ENCODE results near the gene SPG11. TPM values are rescaled to one million over a fixed set of nuclear protein-coding genes. Genes with fewer than 3 reads are reported as not detected.
A peak's percentile ranks its signal among the peaks of the same experiment; 100 is the strongest.
"Not testable (repeated sequence)": the region's sequence is repeated elsewhere in the genome, so short reads cannot be mapped to it uniquely, and the experiment has no call there.

SPG11 gene
- polyA plus RNA-seq, 12 donors, result 32.7 to 87.2 (median 38.9) TPM; not detected in 1

GRCh38 chr15:44568338-44568737 lies 95.1 kb downstream of the SPG11 start:
- no peak for DNase-seq

GRCh38 chr15:44566155-44566540 lies 97.3 kb downstream of the SPG11 start:
- no peak for DNase-seq

DNA sequence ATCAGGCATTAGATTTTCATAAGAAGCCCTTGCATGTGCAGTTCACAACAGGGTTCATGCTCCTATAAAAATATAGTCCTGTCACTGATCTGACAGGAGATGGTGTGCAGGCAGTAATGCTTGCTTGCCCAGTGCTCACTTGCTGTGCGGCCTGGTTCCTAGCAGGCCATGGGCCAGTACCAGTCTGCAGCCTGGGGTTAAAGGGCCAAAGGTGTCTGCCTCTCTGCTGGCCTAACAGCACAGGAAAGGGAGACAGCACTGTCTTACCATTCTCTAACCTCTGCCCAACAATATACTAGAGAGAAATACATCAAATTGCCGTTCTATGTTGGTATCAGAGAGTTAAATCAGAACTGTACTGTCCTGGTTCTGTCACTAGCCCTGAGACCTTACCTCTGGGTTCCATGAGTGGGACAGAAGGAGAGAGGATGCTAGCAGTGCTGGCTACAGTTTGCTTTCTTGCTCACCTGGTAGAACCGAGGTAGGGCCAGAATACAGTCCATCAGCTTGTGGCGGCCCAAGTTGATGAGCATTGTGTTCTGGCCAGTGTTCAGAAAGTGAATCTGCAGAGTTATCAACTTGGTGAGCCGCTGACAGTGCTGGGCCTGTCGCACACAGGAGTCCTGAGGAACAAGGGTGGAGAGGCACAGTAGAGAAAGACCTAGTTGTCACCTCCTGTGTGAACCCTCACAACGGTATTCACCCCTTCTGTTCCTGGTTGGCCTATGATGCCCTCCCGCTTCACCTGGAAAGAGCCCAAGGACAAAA lies 97.9 kb downstream of the SPG11 start:
- no peak for DNase-seq

DNA sequence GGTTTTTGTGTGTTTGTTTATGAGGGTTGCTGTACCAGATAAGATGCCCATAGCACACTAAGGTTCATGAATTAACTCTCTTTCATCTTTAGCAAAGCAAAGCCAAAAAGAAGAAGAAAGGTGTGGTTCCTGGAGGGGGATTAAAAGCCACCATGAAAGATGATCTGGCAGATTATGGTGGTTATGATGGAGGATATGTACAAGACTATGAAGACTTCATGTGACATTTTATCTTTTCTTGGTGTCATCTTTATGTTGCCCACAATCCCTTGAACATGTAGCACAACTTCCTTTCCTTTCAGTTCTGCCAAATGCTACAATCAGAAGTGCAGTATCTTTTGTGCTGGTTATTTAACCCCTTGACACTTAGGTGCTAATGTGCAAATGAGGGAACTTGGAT lies 102.5 kb downstream of the SPG11 start:
- not testable (repeated sequence) for DNase-seq

GRCh38 chr15:44554934-44555723 lies 108.3 kb downstream of the SPG11 start:
- DNase-seq, result no peak

GRCh38 chr15:44550734-44551133 lies 112.7 kb downstream of the SPG11 start:
- no peak for DNase-seq

DNA sequence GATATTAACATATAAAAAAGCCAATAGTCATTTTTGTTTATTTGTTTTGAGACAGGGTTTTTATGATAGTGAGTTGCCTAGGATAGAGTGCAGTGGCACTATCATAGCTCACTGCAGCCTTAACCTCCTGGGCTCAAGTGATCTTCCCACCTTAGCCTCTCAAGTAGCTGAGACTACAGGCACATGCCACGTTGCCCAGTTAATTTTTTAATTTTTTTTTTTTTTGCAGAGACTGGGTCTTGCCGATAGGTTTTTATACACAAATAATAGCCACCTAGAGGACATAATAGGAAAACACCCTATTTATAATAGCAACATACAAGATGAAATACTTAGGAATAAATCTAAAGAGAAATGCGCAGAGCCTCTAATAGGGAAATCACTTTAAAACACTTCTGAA lies 113.2 kb downstream of the SPG11 start:
- DNase-seq, result no peak

DNA sequence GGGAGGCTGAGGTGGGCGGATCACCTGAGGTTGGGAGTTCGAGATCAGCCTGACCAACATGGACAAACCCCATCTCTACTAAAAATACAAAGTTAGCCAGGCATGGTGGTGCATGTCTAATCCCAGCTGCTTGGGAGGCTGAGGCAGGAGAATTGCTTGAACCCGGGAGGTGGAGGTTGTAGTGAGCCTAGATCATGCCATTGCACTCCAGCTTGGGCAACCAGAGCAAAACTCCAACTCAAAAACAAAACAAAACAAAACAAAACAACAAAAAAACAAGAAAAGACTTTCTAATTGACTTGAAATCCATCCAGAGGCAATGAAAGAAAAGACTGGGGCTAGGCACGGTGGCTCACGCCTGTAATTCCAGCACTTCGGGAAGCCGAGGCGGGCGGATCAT lies 114.3 kb downstream of the SPG11 start:
- DNase-seq, result not testable (repeated sequence)

GRCh38 chr15:44545913-44546802 lies 117.3 kb downstream of the SPG11 start:
- no peak for DNase-seq

DNA sequence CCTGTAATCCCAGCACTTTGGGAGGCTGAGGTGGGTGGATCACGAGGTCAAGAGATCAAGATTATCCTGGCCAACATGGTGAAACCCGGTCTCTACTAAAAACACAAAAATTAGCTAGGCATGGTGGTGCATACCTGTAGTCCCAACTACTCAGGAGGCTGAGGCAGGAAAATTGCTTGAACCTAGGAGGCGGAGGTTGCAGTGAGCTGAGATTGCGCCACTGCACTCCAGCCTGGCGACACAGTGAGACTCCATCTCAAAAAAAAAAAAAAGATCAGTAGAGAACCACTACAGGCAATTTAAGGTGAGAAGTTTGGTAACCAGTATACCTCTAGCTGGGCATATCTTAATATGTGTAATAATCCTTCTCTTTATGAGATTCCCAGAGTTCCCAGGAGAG lies 118.7 kb downstream of the SPG11 start:
- not testable (repeated sequence) for DNase-seq

GRCh38 chr15:44542596-44542995 lies 120.9 kb downstream of the SPG11 start:
- no peak for DNase-seq

DNA sequence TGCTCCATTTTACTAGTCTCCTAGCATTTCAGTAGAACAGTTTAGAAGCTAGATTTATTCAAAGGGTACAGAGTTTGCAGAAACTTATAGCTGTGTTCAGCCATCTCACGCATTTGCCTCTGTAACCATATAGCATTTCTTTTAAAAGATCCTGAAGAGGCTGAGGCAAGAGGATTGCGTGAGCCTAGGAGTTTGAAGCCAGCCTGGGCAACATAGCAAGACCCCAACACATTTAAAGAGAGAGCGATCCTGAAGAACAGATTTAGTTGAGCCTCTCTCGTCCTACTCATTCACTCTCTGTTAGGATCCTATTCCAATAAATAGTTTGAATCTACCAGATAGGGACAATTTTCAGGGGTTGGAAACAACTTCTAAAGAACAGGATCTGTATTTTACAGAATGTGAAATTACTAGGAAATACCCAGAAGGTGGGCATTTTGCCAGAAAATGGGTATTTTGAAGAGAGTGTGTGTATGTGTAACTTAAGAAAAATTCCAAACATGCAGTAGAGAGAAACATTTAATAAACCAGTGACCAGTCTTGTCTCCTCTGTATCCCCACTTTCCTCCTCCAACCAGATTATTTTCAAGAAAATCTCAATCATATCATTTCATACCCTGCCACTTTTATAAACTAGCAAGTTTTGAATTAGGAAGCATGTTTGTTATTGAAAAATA lies 122.0 kb downstream of the SPG11 start:
- no peak for DNase-seq

DNA sequence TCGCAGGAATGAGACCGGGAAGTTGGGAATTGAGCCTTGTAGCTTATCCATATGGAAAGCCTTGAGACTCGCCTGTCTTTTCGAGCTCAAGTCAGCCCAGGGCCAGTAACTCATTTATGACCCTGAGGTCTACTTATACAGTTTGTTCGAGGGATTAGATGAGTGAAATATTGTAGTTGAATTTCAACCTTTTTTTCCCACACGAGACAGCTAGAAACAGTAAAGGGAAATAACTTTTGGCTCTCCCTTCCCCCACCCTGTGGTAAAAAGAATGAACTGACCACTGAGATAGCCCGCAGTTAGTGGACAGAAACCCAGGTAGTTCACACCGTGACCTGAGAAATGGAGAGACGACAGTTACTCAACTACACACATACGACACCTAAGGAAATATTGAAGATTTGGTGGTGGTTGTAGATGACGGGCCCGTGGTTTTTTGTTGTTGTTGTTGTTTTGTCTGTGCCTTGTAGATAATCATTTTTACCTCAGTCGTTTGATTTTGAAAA lies 125.7 kb downstream of the SPG11 start:
- DNase-seq, result no peak

DNA sequence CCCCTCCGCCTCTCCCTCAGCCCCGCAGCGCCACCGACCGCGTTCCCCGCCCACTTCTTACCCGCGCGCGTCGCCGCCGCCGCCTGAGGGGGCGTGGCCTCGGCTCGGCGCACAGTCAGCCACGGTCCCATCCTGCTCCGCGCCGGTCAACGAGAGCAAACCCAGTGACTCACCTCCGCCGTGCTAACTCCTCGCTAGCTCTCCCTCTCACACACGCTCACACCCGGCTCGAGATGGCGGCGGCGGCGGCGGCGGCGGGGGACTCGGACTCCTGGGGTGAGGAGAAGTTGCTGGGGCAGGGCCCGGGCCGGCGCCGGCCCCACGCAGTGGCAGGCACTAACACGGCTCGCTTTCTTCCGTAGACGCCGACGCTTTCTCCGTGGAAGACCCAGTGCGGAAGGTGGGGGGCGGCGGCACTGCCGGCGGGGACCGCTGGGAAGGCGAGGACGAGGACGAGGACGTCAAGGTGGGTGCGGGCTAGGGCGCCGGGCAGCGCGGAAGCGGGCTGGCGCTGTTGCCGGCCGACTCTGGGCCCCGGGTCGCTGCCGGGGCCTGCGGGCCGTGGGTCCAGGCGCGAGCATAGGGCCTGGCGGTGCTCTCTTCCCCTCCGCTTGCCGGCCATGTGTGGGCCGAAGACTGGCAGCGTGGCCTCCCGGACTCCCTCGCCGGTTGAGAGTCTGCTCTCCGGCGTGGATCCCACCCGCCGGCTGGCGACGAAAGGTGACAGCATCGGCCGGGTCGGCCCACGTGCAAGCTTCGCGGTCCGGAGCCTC lies 126.3 kb downstream of the SPG11 start, which contains the start of gene EIF3J:
Gene EIF3J (plus strand): TSS at position 186 of the 773 bp plus-strand sequence. CDS start 48 bp downstream, at position 234.
- DNase-seq, result peak; percentile 95

GRCh38 chr15:44536302-44536961 lies 127.0 kb downstream of the SPG11 start:
- DNase-seq, result no peak

GRCh38 chr15:44535523-44536301 lies 127.8 kb downstream of the SPG11 start:
- DNase-seq, result no peak

GRCh38 chr15:44535092-44535491 lies 128.4 kb downstream of the SPG11 start:
- no peak for DNase-seq

- DNase-seq, result no peak
Measured at GRCh38 chr15:44532689-44533088, 130.8 kb downstream of the SPG11 start.

GRCh38 chr15:44532275-44532674 lies 131.2 kb downstream of the SPG11 start:
- not testable (repeated sequence) for DNase-seq

Measured in muscle of arm (tissue), 12 donors.